Measurements from ENCODE around the gene CLCN4. TPM values are rescaled to one million over a fixed set of nuclear protein-coding genes. Genes with fewer than 3 reads are reported as not detected.

The CLCN4 gene
- total and polyA plus RNA-seq, 2 of the 8 experiments (the other 6 are each of a cell fraction or from before 2014, with no cell fraction given), result 3.3 to 11.2 TPM

DNA sequence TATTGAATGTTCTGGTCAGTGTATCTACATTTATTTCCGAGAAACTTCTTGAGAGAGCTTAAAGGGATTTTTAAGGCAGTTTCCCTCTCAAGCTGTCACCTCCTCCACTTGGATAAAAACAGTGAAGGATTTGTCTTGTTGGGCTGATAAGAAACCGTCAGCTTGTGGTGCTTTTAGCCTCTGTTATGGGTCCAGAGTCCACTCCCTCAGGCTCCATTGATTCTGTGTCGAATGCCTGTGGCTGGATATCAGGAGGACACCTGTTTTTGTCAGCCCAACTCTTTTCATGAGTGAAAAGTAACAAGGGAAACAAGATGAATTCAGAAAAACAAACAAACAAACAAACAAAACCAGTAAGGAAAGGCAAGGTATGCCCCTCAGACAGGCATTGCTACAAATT lies 12.4 kb downstream of the CLCN4 start:
- Histone ChIP-seq H3K4me3 (ENCODE audit: extremely low read depth in 1 of 4, insufficient read depth in 2 of 4, low read depth in 3 of 4, low read length in 4 of 4) (no peak overlapping the region), H2BK20ac (ENCODE audit: low read length) (no peak overlapping the region), H4K5ac (ENCODE audit: insufficient read length, low read depth, low read length) (no peak overlapping the region), H3K4me1 (replicated peaks in 1 of 4; ENCODE audit: control insufficient read depth in 3 of 4, insufficient read depth in 4 of 4, low read length in 3 of 4) (peaks cover 4 to 12% (median 8%) of the 10 kb centered on the region in 4 experiments), H4K20me1 (replicated peaks in 1 of 2; ENCODE audit: control insufficient read depth in 1 of 2, insufficient read depth in 2 of 2, low read length in 2 of 2) (no peaks in the 10 kb centered on the region), H2AK5ac (ENCODE audit: low read depth, low read length) (no peak overlapping the region), H2BK120ac (replicated peaks; ENCODE audit: low read depth, low read length) (no peak overlapping the region), H3K27ac (ENCODE audit: low read depth, low read length) (no peak overlapping the region), H3K9ac (replicated peaks in 1 of 4; ENCODE audit: extremely low read depth in 1 of 4, low read depth in 3 of 4, low read length in 3 of 4) (no peak overlapping the region), H3K56ac (replicated peaks; ENCODE audit: insufficient read length, low read depth, low read length) (no peak overlapping the region), H3K4ac (replicated peaks; ENCODE audit: insufficient read length, low read depth, low read length) (no peak overlapping the region), H4K8ac (ENCODE audit: extremely low read depth, insufficient read depth, low read length) (no peak overlapping the region), H3K18ac (ENCODE audit: extremely low read depth, low read length) (no peak overlapping the region), H2AFZ (ENCODE audit: low read length) (no peak overlapping the region), H2BK15ac (ENCODE audit: low read length) (no peak overlapping the region), H3K9me3 (ENCODE audit: insufficient read depth in 2 of 2, low read depth in 1 of 2, low read length in 1 of 2) (no peaks in the 10 kb centered on the region), H3K79me1 (ENCODE audit: low read depth, low read length) (no peaks in the 10 kb centered on the region), H2BK12ac (ENCODE audit: low read depth, low read length) (no peak overlapping the region), H4K91ac (replicated peaks; ENCODE audit: insufficient read length, low read length) (no peak overlapping the region), H2BK5ac (ENCODE audit: low read depth, low read length) (no peak overlapping the region), H3K14ac (ENCODE audit: insufficient read length) (no peak overlapping the region), H3K79me2 (ENCODE audit: control insufficient read depth in 1 of 2, insufficient read depth in 2 of 2, low read length in 2 of 2) (no peaks in the 10 kb centered on the region), H3K27me3 (replicated peaks in 1 of 4; ENCODE audit: control insufficient read depth in 3 of 4, extremely low read depth in 1 of 4, insufficient read depth in 3 of 4, low read length in 3 of 4) (no peaks in the 10 kb centered on the region; a peak in 1 of 7 replicates), H3K36me3 (ENCODE audit: control insufficient read depth in 2 of 4, insufficient read depth in 4 of 4, low read length in 3 of 4) (no peaks in the 10 kb centered on the region), H3K23me2 (ENCODE audit: low read depth, low read length) (no peaks in the 10 kb centered on the region), H3K23ac (ENCODE audit: insufficient read length) (no peak overlapping the region), H3K4me2 (ENCODE audit: insufficient read depth in 1 of 2, low read depth in 2 of 2, low read length in 2 of 2) (no peak overlapping the region)
- WGBS, 2 experiments (ENCODE audit: extremely low coverage in 1 of 2, insufficient coverage in 1 of 2, insufficient read length in 1 of 2, insufficient replicate concordance in 2 of 2, low coverage in 1 of 2, low lambda C conversion rate in 2 of 2, missing lambda C conversion rate in 1 of 2), result 82% methylated on average over 3 of the region's 3 CpGs; no CpG with 5 or more reads in 1 of the 2 experiments
- FAIRE-seq, result no peak
- DNase-seq (ENCODE audit: low read depth in 1 of 2, low spot score in 2 of 2), result no peak
- no peak for TF ChIP-seq KDM1A (IDR thresholded peaks at IDR 0.05; ENCODE audit: borderline replicate concordance, low read length)
- no peak for TF ChIP-seq SP4 (IDR thresholded peaks at IDR 0.05; ENCODE audit: low read length)
- TF ChIP-seq SP2 (IDR thresholded peaks at IDR 0.05; ENCODE audit: low read length), result no peak
- TF ChIP-seq, protein P1, sequence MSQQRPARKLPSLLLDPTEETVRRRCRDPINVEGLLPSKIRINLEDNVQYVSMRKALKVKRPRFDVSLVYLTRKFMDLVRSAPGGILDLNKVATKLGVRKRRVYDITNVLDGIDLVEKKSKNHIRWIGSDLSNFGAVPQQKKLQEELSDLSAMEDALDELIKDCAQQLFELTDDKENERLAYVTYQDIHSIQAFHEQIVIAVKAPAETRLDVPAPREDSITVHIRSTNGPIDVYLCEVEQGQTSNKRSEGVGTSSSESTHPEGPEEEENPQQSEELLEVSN (IDR thresholded peaks at IDR 0.05), result no peak
- TF ChIP-seq SUZ12 (IDR thresholded peaks at IDR 0.05; ENCODE audit: low read length), result no peak
- TF ChIP-seq BACH1 (IDR thresholded peaks at IDR 0.05; ENCODE audit: low read length), result no peak
- no peak for TF ChIP-seq RBBP5 (IDR thresholded peaks at IDR 0.05; ENCODE audit: borderline replicate concordance, low read depth, low read length)
- no peak for TF ChIP-seq GTF2F1 (IDR thresholded peaks at IDR 0.05; ENCODE audit: borderline replicate concordance, low read depth, low read length)
- TF ChIP-seq YY1 (IDR thresholded peaks at IDR 0.05; ENCODE audit: low read depth, low read length), result no peak
- ChIA-PET CTCF (ENCODE audit: partially characterized antibody) (no interaction called here), POLR2A (ENCODE audit: partially characterized antibody) (interaction anchor here (0.9 kb wide), 1 partner anchor 10 kb away, joined by 3 read pairs; no protein-coding TSS in a partner anchor)
